Measurements from ENCODE around the gene COL23A1.

The COL23A1 gene

GRCh38 chr5:178551468-178551867, 38.7 kb downstream of the COL23A1 start:
- DNase-seq = no peak

DNA sequence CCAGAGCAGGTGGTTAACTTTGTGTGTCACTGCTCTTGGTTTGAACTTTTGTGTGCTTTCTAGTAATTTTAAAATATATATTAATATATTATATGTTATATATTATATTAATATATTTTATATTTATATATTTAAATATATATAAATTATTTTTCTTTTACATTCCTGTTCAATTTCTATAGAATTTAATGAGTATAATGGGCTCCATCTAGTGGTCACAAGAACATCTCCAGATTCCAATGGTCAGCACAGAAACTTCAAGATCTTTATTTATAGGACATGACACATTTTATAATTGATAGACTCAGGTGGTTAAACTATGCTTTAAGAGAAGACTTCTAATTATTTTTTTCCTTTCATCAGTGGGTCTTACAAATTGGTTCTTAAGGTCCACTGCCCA, 39.1 kb downstream of the COL23A1 start:
- no peak for DNase-seq

DNA sequence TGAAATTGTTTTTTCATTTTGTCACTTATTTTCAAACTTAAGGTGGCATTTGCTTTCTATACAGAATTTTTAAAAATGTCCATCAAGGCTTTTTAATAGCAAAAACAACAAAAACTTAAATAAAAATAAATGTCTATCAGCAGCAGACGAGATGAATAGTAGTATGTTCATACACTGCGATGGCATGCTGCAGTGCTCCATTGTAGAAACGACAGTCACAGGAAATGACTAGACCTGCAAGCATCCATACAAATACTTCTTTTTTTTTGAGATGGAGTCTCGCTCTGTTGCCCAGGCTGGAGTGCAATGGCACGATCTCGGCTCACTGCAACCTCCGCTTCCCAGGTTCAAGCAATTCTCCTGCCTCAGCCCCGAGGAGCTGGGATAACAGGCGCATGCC, 41.4 kb downstream of the COL23A1 start:
- no peak for DNase-seq

GRCh38 chr5:178547753-178548415, 42.3 kb downstream of the COL23A1 start:
- DNase-seq = no peak

- no peak for DNase-seq
These were observed 43.0 kb downstream of the COL23A1 start for GRCh38 chr5:178547052-178547666.

DNA sequence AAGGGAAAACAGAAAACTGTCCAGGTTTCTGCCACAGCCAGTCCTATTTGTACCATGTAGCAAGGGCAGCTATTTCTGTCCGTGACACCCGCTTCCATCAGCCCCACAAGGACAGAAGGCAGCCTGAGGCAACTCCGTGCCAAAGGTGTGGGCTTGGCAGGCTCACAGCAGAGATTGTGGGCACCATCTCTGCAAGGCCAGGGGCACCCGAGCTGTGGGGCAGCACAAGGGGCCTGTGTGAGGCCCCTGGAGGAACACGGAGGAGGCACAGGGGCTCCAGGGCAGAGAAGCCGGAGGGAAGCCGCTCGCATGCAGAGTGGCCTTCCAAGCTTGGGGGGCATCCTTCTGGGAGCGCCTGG, 43.5 kb downstream of the COL23A1 start:
- DNase-seq = no peak

GRCh38 chr5:178545941-178546674, 44.1 kb downstream of the COL23A1 start:
- DNase-seq = no peak

GRCh38 chr5:178545176-178545575, 45.0 kb downstream of the COL23A1 start:
- no peak for DNase-seq

- DNase-seq = no peak
These were observed 45.9 kb downstream of the COL23A1 start for GRCh38 chr5:178544166-178544834.

- no peak for DNase-seq
These were observed 47.7 kb downstream of the COL23A1 start for GRCh38 chr5:178542455-178542854.

DNA sequence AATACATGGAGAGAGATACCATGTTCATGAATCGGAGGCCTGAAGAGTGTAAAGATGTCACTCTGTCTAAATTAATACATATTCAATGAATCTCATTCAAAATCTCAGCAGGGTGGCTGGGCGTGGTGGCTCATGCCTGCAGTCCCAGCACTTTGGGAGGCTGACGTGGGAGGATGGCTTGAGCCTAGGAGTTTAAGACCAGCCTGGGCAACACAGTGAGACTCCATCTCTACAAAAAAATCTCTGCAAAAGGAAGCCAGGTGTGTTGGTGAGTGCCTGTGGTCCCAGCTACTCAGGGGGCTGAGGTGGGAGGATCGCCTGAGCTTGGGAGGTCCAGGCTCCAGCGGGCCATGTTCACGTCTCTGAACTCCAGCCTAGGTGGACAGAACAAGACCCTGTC, 49.7 kb downstream of the COL23A1 start:
- DNase-seq = no peak

- no peak for DNase-seq
These were observed 51.4 kb downstream of the COL23A1 start for GRCh38 chr5:178538741-178539229.

GRCh38 chr5:178537467-178538371, 52.5 kb downstream of the COL23A1 start:
- DNase-seq = no peak

- DNase-seq = no peak
These were observed 53.4 kb downstream of the COL23A1 start for GRCh38 chr5:178536541-178537466.

GRCh38 chr5:178535299-178536175, 54.7 kb downstream of the COL23A1 start:
- no peak for DNase-seq

DNA sequence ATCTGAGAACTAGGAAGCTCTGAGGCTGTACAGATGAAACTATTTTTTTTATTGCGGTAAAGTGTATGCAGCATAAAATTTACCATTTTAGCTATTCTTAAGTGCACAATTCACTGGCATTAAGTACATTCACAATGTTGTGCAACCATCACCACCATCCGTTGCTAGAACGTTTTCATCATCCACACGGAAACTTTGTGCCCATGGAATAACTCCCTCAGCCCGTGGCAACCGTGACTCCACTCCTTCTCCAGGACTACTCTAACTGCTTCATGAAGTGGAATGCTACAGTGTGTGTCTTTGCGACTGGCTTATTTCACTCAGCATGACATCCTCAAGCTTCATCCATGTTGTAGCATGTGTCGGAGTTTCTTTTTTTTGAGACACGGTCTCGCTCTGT, 57.1 kb downstream of the COL23A1 start:
- DNase-seq = no peak

DNA sequence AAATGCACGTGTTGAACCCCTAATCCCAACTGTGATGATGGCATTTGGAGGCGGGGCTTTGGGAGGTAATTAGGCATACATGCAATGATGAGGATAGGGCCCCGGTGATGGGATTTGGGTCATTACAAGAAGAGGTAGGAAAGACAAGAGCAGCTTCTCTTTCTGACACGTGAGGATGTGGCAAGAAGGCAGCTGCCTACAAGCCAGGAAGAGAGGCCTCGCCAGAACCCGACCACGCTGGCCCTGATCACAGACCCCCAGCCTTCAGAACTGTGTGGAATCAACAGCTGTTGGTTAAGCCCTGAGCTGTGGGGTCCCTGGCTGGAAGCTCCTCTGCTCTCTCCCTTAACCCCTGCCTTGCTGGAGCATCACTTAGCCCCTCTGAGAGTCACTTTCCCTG, 57.5 kb downstream of the COL23A1 start:
- no peak for DNase-seq

- no peak for DNase-seq
These were observed 58.0 kb downstream of the COL23A1 start for GRCh38 chr5:178532236-178532635.

GRCh38 chr5:178531786-178532185, 58.4 kb downstream of the COL23A1 start:
- no peak for DNase-seq

GRCh38 chr5:178530526-178530925, 59.7 kb downstream of the COL23A1 start:
- no peak for DNase-seq
